ENCODE measurements around the gene PRKCD. TPM values are rescaled to one million over a fixed set of nuclear protein-coding genes. Genes with fewer than 3 reads are reported as not detected.

PRKCD gene
- total and polyA plus RNA-seq, 11 donors = 5.3 to 44.5 (median 11.6) TPM

DNA sequence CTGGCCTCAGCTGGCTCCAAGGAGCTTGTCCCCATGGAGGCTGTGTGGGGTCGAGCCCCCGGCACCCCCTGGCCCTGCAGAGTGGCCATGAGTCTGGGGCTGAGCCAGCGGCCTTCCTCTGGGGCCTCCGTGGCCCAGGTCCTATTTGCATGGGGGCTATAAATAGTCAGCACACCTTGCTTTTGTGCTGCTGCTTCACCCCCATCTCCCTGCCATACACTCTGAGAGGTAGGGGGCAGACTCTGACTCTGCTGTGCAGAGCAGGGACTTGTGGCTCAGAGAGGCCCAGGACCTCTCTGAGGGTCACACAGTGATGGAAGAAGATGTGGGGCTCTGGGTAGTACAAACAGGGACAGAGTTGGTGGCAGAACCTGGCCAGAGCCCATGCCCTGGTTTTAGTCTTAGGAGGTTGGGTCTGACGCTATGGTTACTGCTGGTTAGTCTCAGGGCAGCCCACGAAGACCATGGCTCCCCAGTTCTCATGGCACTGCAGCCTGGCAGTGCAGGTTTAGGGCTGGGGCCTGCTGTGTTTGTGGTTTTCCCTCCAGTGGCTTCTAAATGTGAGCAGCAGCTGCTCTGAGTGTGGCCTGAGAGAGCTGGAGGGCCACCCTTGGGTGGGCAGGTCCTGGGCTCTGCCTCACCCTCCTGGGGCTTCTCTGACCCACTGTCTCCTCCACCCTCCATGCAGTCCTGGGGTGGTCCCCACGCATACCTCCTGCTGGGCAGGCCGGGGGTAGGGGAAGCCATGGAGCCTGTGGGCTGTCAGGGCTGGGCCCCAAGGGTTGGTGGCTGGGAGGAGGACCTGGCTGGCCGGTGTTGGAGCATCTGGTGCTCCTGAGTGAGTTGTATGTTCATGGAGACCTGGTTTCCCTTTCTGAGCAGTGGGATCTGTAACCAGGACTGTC lies 13.6 kb downstream of the PRKCD start:
- no peak for DNase-seq
- WGBS, 4 donors = 71 to 89% (median 78%) methylated on average over 4 to 9 of the region's 9 CpGs
- Histone ChIP-seq H3K36me3 (peaks cover 0 to 68% (median 12%) of the 10 kb centered on the region in 9 donors), H3K4me1 (peaks cover 0 to 55% (median 0%) of the 10 kb centered on the region in 12 donors), H3K9me3 (no peaks in the 10 kb centered on the region), H3K4me3 (no peak overlapping the region), H3K27ac (no peak overlapping the region), H3K27me3 (no peaks in the 10 kb centered on the region)
- ATAC-seq = no peak
- TF ChIP-seq, protein P1, sequence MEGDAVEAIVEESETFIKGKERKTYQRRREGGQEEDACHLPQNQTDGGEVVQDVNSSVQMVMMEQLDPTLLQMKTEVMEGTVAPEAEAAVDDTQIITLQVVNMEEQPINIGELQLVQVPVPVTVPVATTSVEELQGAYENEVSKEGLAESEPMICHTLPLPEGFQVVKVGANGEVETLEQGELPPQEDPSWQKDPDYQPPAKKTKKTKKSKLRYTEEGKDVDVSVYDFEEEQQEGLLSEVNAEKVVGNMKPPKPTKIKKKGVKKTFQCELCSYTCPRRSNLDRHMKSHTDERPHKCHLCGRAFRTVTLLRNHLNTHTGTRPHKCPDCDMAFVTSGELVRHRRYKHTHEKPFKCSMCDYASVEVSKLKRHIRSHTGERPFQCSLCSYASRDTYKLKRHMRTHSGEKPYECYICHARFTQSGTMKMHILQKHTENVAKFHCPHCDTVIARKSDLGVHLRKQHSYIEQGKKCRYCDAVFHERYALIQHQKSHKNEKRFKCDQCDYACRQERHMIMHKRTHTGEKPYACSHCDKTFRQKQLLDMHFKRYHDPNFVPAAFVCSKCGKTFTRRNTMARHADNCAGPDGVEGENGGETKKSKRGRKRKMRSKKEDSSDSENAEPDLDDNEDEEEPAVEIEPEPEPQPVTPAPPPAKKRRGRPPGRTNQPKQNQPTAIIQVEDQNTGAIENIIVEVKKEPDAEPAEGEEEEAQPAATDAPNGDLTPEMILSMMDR (IDR thresholded peaks at IDR 0.05) = no peak
- TF ChIP-seq POLR2A (IDR thresholded peaks at IDR 0.05) = no peak
- intact Hi-C loops (cut with DNase I) = no loop called here

DNA sequence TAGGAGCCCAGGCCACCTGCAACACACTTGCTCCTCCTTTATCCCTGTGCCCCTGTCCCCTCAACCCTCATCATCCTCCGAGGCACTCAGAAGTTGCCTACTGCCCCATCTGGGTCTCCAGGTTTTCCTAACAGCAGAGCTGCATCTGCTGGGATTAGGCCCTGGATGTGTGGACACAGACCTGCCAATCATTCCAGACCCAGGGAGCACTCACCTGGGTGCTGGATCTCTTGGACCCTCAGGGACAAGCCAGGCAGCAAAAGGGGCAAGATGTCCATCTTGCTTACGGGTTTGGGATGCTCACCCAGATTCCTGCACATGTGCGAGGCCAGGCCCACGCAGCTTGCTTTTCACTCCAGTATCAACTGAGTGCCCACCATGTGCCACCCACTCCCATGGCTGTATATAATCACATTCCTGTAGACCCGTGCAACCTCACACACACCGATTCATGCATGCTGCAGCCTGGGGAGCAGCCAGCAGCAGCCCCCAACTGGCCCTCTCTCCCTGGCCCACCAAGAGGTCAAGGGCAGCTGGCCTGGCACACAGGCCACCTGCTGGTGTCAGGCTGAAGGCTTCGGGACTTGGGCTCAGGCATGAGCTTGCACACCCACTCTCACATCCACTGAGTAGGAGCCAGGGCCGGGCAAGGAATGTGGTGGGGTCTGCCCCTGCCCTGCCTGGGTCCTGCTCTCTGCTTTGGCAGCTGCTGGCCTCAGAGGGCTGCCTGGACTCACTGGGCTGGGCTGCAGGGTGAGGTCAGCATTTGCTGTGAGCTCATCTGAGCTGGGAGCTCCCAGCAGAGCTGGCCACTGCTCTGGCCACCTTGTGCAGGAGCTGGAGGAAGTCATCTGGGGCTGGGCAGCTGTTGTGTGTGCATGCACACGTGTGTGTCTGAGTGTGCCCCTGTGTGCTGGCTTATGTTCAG lies 14.9 kb downstream of the PRKCD start:
- H3K9me3 ChIP-seq = no peaks in the 10 kb centered on the region

DNA sequence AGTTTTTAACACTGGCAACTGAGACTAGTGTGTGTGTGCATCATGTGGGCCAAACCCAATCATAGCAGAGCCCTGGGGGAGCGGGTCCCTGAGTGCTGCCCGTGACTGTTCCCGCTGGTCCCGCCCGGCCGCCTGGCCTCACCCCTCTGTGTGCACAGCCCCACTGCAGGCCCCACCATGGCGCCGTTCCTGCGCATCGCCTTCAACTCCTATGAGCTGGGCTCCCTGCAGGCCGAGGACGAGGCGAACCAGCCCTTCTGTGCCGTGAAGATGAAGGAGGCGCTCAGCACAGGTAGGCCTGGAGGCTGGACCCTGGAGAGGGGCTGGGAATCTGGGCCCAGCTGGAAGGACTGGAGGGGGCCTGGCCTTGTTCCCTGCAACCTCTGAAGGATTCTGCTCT lies 17.2 kb downstream of the PRKCD start:
- no peak overlapping the region for H3K4me3 ChIP-seq
- no peaks in the 10 kb centered on the region for H3K9me3 ChIP-seq
- H3K36me3 ChIP-seq = peaks cover 0 to 98% (median 40%) of the 10 kb centered on the region in 9 donors
- no peak overlapping the region for H3K27ac ChIP-seq
- no peak for ATAC-seq
- intact Hi-C loops (cut with DNase I) = no loop called here
- DNase-seq = no peak
- no peaks in the 10 kb centered on the region for H3K27me3 ChIP-seq
- TF ChIP-seq POLR2A (IDR thresholded peaks at IDR 0.05) = no peak
- TF ChIP-seq, protein P1 (IDR thresholded peaks at IDR 0.05) = no peak
- peaks cover 0 to 31% (median 0%) of the 10 kb centered on the region in 12 donors for H3K4me1 ChIP-seq
- WGBS, 4 donors = 94 to 100% (median 98%) methylated on average over 15 of the region's 15 CpGs

More for the DNA sequence above, 14.9 kb downstream of the PRKCD start:
- 82 to 91% (median 87%) methylated on average over 3 to 9 of the region's 9 CpGs for WGBS, 4 donors
- TF ChIP-seq, protein P1 (IDR thresholded peaks at IDR 0.05) = no peak
- TF ChIP-seq POLR2A (IDR thresholded peaks at IDR 0.05) = no peak
- no peak overlapping the region for H3K4me3 ChIP-seq
- H3K27ac ChIP-seq = no peak overlapping the region
- DNase-seq (no peak), ATAC-seq (no peak)
- no peaks in the 10 kb centered on the region for H3K27me3 ChIP-seq
- intact Hi-C loops (cut with DNase I) = no loop called here
- H3K4me1 ChIP-seq = peaks cover 0 to 53% (median 0%) of the 10 kb centered on the region in 12 donors
- H3K36me3 ChIP-seq = peaks cover 0 to 81% (median 21%) of the 10 kb centered on the region in 9 donors
